Stimulated activated effector memory CD8-positive, alpha-beta T cell treated with anti-CD3 and anti-CD28 coated beads, Interleukin-12 subunit alpha, Interleukin-12 subunit beta, amount 100 ng/mL, for 72 hours (primary cell): ENCODE results near the gene SPRY1.

Experiments used
- ATAC-seq: fragments of 150-1000 bp; cut with Tn5 transposase; 2 replicates; pipeline ENCODE4 v1.10.0; 2021
- DNase-seq, 2 donors: peaks; one replicate each; pipeline ENCODE4 v3.0.0; 2021 to 2022; ENCODE audit warnings: low spot score in 2 of 2
- H3K27ac Mint-ChIP-seq: one replicate; pipeline ENCODE4 v1.8.0; 2022; ENCODE audit warnings: mild to moderate bottlenecking, mixed read lengths
- H3K36me3 Mint-ChIP-seq: one replicate; pipeline ENCODE4 v1.8.0; 2022; ENCODE audit warnings: mild to moderate bottlenecking, mixed read lengths
- H3K4me1 Mint-ChIP-seq: one replicate; pipeline ENCODE4 v1.8.0; 2022; ENCODE audit warnings: mixed read lengths
- H3K4me3 Mint-ChIP-seq: one replicate; pipeline ENCODE4 v1.8.0; 2022; ENCODE audit warnings: mild to moderate bottlenecking, mixed read lengths
- H3K9me3 Mint-ChIP-seq: one replicate; pipeline ENCODE4 v1.8.0; 2022; ENCODE audit warnings: mixed read lengths

Gene SPRY1

GRCh38 chr4:123398066-123398852 lies 1.7 kb downstream of the SPRY1 start:
- peak; percentile 79 for ATAC-seq
- H3K27ac Mint-ChIP-seq, result peak overlapping the region; percentile 95
- peak; percentile 69 to 84 for DNase-seq
- peaks cover 63% of the 10 kb centered on the region for H3K36me3 Mint-ChIP-seq
- H3K4me3 Mint-ChIP-seq, result peak overlapping the region; percentile 86
- H3K4me1 Mint-ChIP-seq, result peaks cover 39% of the 10 kb centered on the region
- no peaks in the 10 kb centered on the region for H3K9me3 Mint-ChIP-seq

- Mint-ChIP-seq H3K4me3 (peak overlapping the region; percentile 86), H3K27ac (peak overlapping the region; percentile 95)
- ATAC-seq, result peak; percentile 71
These were observed 2.4 kb downstream of the SPRY1 start for GRCh38 chr4:123398853-123399626.

GRCh38 chr4:123399627-123400358 lies 3.2 kb downstream of the SPRY1 start:
- ATAC-seq, result no peak
- no peak for DNase-seq
- peak overlapping the region; percentile 86 for H3K4me3 Mint-ChIP-seq
- H3K4me1 Mint-ChIP-seq, result peaks cover 39% of the 10 kb centered on the region
- H3K36me3 Mint-ChIP-seq, result peaks cover 78% of the 10 kb centered on the region
- H3K9me3 Mint-ChIP-seq, result no peaks in the 10 kb centered on the region
- H3K27ac Mint-ChIP-seq, result peak overlapping the region; percentile 95

More at GRCh38 chr4:123398853-123399626, 2.4 kb downstream of the SPRY1 start:
- H3K9me3 Mint-ChIP-seq, result no peaks in the 10 kb centered on the region
- peaks cover 71% of the 10 kb centered on the region for H3K36me3 Mint-ChIP-seq
- peaks cover 39% of the 10 kb centered on the region for H3K4me1 Mint-ChIP-seq
- DNase-seq, result peak in 1 of 2 donors; percentile 77

GRCh38 chr4:123401271-123402120 lies 4.9 kb downstream of the SPRY1 start:
- DNase-seq (no peak), ATAC-seq (no peak)
- Mint-ChIP-seq H3K27ac (no peak overlapping the region), H3K4me1 (peaks cover 36% of the 10 kb centered on the region), H3K9me3 (no peaks in the 10 kb centered on the region), H3K36me3 (peaks cover 95% of the 10 kb centered on the region), H3K4me3 (peak overlapping the region; percentile 86)

- ATAC-seq, result no peak
- no peak overlapping the region for H3K27ac Mint-ChIP-seq
- H3K36me3 Mint-ChIP-seq, result peaks cover 97% of the 10 kb centered on the region
- peaks cover 33% of the 10 kb centered on the region for H3K4me1 Mint-ChIP-seq
- no peaks in the 10 kb centered on the region for H3K9me3 Mint-ChIP-seq
- H3K4me3 Mint-ChIP-seq, result peak overlapping the region; percentile 86
- no peak for DNase-seq
These were observed 5.5 kb downstream of the SPRY1 start for GRCh38 chr4:123402121-123402465.

- H3K36me3 Mint-ChIP-seq, result peaks cover 90% of the 10 kb centered on the region
- peak overlapping the region; percentile 86 for H3K4me3 Mint-ChIP-seq
- no peak overlapping the region for H3K27ac Mint-ChIP-seq
- peaks cover 33% of the 10 kb centered on the region for H3K4me1 Mint-ChIP-seq
- ATAC-seq (no peak), DNase-seq (no peak)
- no peaks in the 10 kb centered on the region for H3K9me3 Mint-ChIP-seq
These were observed 6.5 kb downstream of the SPRY1 start for GRCh38 chr4:123403080-123403604.

GRCh38 chr4:123404533-123404932 lies 7.9 kb downstream of the SPRY1 start:
- H3K27ac Mint-ChIP-seq, result no peak overlapping the region
- no peaks in the 10 kb centered on the region for H3K9me3 Mint-ChIP-seq
- H3K36me3 Mint-ChIP-seq, result peaks cover 81% of the 10 kb centered on the region
- no peak for DNase-seq
- no peak for ATAC-seq
- H3K4me3 Mint-ChIP-seq, result peak overlapping the region; percentile 86
- H3K4me1 Mint-ChIP-seq, result peaks cover 29% of the 10 kb centered on the region

- ATAC-seq (no peak), DNase-seq (no peak)
- Mint-ChIP-seq H3K4me3 (peak overlapping the region; percentile 86), H3K36me3 (peaks cover 72% of the 10 kb centered on the region), H3K9me3 (no peaks in the 10 kb centered on the region), H3K4me1 (peaks cover 22% of the 10 kb centered on the region), H3K27ac (no peak overlapping the region)
These were observed 8.8 kb downstream of the SPRY1 start for GRCh38 chr4:123405267-123405865.

- Mint-ChIP-seq H3K36me3 (peaks cover 57% of the 10 kb centered on the region), H3K4me1 (peaks cover 20% of the 10 kb centered on the region), H3K9me3 (no peaks in the 10 kb centered on the region), H3K27ac (no peak overlapping the region), H3K4me3 (no peak overlapping the region)
- ATAC-seq (no peak), DNase-seq (no peak)
These were observed 10.3 kb downstream of the SPRY1 start for GRCh38 chr4:123406872-123407271.

- Mint-ChIP-seq H3K36me3 (peaks cover 40% of the 10 kb centered on the region), H3K9me3 (no peaks in the 10 kb centered on the region), H3K4me3 (no peak overlapping the region), H3K27ac (no peak overlapping the region), H3K4me1 (peaks cover 21% of the 10 kb centered on the region)
- DNase-seq (no peak), ATAC-seq (no peak)
These were observed 12.0 kb downstream of the SPRY1 start for GRCh38 chr4:123408471-123409084.

GRCh38 chr4:123409334-123409733 lies 12.7 kb downstream of the SPRY1 start:
- H3K4me3 Mint-ChIP-seq, result no peak overlapping the region
- no peak overlapping the region for H3K27ac Mint-ChIP-seq
- peaks cover 21% of the 10 kb centered on the region for H3K4me1 Mint-ChIP-seq
- H3K9me3 Mint-ChIP-seq, result no peaks in the 10 kb centered on the region
- peaks cover 32% of the 10 kb centered on the region for H3K36me3 Mint-ChIP-seq
- no peak for DNase-seq
- ATAC-seq, result no peak

GRCh38 chr4:123411514-123411913 lies 14.9 kb downstream of the SPRY1 start:
- peaks cover 11% of the 10 kb centered on the region for H3K36me3 Mint-ChIP-seq
- DNase-seq (no peak), ATAC-seq (no peak)
- peak overlapping the region; percentile 32 for H3K27ac Mint-ChIP-seq
- peaks cover 28% of the 10 kb centered on the region for H3K4me1 Mint-ChIP-seq
- peak overlapping the region; percentile 42 for H3K4me3 Mint-ChIP-seq
- H3K9me3 Mint-ChIP-seq, result no peaks in the 10 kb centered on the region

GRCh38 chr4:123412091-123412505 lies 15.5 kb downstream of the SPRY1 start:
- Mint-ChIP-seq H3K27ac (peak overlapping the region; percentile 32), H3K4me1 (peaks cover 31% of the 10 kb centered on the region), H3K4me3 (peak overlapping the region; percentile 42), H3K9me3 (no peaks in the 10 kb centered on the region), H3K36me3 (peaks cover 6% of the 10 kb centered on the region)
- ATAC-seq (peak; percentile 78), DNase-seq (no peak)
